NCI-H226 (cell line): ENCODE measurements around the gene TAMALIN.

ENCODE experiments used
- DNase-seq: peaks from one replicate; pipeline ENCODE4 v3.0.0-alpha.2; 2015

TAMALIN gene

GRCh38 chr12:52014567-52015530, 8.1 kb downstream of the TAMALIN start:
- DNase-seq, result no peak

DNA sequence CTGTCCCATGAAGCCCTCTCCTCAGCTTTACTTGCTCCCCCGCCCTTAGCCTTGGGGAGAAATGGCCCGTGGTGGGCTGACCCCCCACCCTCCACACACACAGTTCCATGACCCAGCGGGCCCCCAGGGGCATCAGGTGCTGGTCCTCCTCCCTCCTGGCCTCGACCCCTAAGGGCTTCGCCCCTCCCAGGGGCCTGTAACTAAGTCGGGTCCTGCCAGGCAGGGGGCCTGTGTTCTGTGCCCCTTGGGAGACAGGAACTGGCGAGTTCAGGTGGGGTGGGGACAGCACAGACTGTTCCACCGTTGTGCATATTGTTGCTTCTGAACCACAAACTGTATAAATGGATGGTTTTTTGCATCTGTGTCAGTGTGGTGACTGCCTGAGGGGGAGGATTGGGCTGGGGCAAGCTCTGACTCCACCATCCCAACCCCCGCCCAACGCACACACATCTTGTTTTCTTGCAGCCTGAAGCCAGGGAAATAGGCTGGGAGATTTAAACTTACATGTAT, 8.8 kb downstream of the TAMALIN start:
- no peak for DNase-seq

GRCh38 chr12:52018433-52019112, 11.8 kb downstream of the TAMALIN start:
- DNase-seq, result no peak

- no peak for DNase-seq
Observed at GRCh38 chr12:52019113-52019770, 12.5 kb downstream of the TAMALIN start.

- peak; percentile 29 for DNase-seq
Observed at GRCh38 chr12:52020539-52021336, 14.0 kb downstream of the TAMALIN start.

DNA sequence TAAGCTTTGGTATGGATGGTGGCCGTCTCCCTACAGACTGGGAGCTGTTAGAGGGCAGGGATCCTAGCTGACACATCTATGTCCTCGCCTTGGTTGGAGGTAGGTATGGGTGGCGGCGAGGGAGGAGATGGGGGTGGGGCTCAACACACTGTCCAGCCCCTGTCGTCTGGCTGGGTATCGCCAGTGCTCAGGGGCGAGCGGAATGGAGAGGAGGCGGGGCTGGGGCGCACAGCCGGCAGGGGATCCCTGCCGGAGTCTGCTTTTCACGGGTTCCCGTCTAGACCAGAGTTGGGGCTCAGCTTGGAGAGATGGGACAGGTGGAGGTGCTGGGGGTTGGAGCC, 16.1 kb downstream of the TAMALIN start:
- no peak for DNase-seq

DNA sequence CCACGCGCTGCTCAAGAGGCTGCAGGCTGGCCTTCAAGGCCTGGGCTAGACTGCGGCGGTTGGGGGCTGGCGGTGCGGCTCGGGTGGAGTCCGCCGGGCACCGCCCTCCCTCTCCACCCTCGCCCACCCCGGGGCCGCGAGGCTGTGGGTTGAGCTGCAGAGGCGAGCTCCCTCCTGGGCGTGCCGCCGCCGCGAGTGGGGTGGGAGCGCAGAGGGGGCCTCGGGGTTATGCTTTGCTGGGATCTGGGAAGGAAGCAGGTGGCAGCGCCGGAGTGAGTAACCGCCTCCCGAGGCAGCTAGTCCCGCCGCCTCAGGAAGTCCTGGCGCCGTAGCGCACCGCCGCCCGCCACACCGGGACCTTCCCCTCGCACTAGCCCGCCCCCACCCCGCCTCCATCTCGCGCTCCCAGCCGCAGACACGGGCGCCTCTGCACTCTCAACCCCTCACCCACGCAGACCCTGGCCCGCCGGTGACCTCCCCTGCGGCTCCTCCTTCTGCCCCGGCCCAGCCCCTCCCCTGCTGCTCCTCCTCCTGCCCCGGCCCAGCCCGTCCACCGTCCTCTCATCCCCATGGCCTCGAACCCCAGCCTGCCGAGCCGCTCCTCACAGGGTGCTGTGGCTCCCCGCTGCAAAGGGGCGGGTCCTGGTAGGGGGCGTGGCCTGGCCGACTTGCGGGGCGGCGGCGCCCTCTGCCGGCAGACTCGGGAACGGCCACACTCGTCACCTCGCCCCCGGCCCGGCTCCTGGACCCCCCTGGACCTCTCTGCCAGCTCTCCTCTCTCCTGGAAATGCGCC, 16.6 kb downstream of the TAMALIN start:
- DNase-seq, result peak; percentile 59

GRCh38 chr12:52023976-52024688, 17.4 kb downstream of the TAMALIN start:
- no peak for DNase-seq

- DNase-seq, result peak; percentile 81
Observed at GRCh38 chr12:52024845-52025230, 18.1 kb downstream of the TAMALIN start.

DNA sequence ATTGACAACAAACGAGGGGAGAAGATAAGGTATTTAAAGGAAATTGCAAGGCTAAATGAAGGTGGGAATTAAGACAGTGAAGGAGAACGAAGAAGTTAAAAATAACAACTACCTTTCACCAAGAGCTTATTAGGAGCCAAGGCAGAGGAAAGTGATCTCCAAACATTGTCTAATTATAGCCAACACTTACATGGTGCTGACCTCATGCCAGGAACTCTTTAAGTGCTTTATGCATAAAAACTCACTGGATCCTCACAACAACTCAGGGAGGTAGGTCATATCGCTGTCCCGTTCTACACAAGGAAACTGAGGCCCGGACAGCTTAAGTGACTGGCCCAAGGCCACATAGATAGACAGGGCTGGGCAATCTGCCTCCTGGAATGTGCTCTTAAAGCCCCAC, 19.5 kb downstream of the TAMALIN start:
- DNase-seq, result no peak

DNA sequence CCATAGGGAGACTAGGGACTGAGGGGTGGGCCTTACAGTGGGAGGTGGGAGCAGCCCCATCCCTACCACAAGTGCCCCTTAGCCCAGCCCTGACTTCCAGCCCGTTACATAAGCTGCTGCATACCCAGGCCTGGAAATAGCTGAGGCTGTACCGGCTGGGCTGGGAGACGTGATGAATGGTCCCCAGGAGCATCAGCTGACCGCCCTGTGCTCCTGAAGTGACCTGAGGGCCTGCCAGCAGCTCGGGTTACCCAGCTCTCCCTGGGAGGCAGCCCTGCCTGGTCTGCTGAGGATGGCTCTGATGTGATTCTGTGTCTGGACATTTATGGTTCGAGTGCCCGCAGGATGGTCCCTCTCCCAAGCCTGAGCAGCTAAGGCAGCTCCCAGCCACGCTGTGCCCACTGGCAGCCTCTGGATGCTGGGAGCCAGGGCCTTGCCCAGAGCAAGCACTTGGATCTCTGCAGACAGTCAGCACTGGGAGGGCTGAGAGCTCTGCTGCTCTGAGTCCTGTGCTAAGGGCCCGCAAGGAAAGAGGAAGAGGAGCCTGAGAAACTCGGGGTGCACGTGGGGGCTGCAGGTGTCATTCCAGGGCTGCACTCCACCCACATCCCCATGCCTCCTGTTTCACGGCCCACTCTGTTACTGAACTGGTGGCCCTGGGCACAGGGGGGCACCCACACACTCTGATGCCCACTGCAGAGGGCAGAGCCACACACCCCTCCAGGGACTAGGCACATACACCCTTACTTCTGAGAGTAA, 20.5 kb downstream of the TAMALIN start:
- no peak for DNase-seq

DNA sequence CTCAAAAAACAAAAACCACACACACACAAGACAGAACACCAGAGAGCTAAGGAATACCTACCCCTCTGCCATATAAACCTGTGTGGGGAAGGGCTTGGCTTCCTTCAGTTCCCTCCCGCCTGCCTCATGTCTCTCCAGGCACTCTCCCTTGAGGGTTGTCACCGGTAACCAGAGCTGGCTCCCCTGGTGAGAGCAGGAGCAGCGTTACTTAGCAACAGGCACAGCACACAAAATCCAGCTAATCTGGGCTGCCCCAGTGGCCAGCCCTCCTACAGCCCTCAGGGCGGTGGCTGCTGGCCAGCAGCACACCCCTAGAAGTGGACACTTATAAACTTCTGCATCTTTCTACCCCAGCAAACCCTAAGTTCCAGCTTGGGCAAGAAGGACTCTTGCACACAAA, 22.9 kb downstream of the TAMALIN start:
- peak; percentile 57 for DNase-seq

DNA sequence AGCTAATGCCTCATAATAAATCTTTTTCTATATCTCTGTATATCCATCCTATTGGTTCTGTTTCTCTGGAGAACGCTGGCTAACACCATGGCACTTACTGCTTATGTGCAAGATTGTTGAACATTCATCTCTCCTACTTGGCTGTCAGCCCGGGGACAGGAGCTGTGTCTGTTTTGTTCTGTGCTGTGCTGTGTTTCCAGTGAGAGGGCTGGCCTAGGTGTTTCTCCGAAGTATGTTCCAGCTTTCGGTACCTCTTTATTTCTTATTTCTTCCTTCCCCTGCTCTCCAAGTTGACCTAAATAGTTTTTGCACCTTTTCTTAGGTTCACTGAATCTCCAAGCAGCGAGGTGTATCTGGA, 25.7 kb downstream of the TAMALIN start:
- DNase-seq, result peak; percentile 60

DNA sequence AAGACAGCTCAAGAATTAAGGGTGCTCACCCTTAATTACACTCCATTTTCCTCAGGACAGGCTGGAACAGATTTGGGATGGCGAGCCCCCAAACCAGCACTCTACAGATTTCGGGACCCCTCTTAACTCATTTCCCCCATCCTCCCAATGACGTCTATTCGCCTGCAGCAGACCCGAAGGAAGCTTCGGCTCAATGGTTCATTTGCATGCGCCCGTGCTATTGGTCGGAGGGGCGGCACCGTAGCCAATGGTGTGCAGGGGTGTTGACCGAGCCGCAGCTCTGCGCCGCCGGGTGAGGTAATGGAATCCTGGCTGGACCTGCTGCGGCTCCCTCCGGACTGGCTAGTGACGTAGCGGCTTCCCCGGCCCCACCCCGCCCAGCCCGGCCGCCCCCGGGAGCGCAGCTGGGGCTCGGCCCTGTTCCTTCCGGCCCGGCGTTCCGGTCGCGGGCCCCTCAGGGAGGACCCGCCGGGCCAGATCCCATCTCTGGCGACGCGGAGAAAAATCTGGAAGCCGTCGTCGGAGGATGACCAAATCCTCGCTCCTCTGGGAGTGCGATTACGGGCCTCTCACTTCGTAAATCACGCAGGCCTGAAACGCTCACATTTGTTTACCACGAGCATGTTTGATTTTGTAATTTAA, 26.2 kb downstream of the TAMALIN start:
- peak; percentile 100 for DNase-seq

- no peak for DNase-seq
Observed at GRCh38 chr12:52033446-52034140, 26.8 kb downstream of the TAMALIN start.

DNA sequence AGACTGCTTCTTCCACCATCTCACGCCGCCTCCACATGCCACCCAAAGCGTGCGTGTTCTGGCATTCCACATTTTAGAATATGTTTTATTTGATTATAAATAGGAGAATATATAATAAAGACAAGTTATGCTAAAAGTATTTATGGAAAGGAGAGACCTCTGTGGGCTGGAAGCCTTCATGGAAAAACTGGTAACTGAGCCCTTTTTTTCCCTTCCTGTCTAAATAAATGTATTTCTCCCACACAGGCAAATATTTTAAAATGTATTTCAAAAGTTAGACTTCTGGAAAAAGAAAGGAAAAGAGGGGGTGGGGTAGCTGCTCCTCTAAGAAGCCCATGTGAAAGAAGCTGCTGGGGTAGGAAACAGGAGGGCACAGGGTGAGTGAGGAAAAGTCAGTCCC, 28.4 kb downstream of the TAMALIN start:
- no peak for DNase-seq

DNA sequence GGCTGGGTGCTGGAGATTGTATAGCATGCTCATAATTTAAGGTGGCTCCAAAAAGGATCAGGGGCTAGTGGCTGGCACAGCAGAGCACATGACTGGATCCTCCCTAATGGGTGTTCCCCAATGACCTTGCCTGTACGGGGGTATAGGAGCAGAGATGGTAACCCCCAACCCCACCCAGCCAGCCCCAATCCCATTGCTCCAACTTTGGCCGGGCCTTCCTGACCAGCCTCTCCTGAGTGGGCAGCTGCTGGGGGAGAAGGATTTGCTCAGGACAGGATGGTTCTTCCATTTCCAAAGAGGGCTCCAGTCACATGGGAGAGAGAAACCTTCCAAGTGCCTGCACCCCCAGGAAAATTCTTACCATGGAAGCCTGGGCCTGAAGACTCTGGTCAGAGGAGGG, 29.2 kb downstream of the TAMALIN start:
- DNase-seq, result no peak

- DNase-seq, result peak; percentile 63
Observed at GRCh38 chr12:52036587-52037171, 29.9 kb downstream of the TAMALIN start.
